HG03103 (cell line): ENCODE data around the gene CHN2.

Experiments
- ATAC-seq: cut with Tn5 transposase; IDR thresholded peaks from one replicate; pipeline ENCODE4 v1.9.1; 2021; ENCODE audit warnings: low read depth; ENCODE audit not compliant: unreplicated experiment

CHN2 gene

DNA sequence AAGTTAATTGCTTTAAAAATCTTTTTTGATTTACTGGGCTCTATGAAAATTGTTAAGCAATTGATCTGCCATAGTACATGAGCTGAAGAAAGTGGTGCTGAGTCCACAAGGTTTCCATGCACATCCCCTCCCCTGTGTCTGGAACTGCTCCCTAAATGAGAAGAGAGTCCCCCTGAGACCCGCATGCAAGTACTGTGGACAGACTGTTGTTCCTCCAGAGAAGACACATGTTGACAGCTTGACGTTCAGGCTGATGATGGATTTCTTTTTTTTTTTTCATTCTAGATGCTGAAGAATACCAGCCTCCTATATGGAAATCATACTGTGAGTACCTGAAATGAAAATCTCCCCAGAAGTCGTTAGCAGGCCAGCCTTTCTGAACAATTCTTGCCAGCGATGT, 159.8 kb downstream of the CHN2 start:
- no peak for ATAC-seq

- ATAC-seq = no peak
These were observed 160.8 kb downstream of the CHN2 start for GRCh38 chr7:29355388-29355787.

GRCh38 chr7:29356631-29357030, 162.1 kb downstream of the CHN2 start:
- no peak for ATAC-seq

- ATAC-seq = no peak
These were observed 165.0 kb downstream of the CHN2 start for GRCh38 chr7:29359482-29360093.

DNA sequence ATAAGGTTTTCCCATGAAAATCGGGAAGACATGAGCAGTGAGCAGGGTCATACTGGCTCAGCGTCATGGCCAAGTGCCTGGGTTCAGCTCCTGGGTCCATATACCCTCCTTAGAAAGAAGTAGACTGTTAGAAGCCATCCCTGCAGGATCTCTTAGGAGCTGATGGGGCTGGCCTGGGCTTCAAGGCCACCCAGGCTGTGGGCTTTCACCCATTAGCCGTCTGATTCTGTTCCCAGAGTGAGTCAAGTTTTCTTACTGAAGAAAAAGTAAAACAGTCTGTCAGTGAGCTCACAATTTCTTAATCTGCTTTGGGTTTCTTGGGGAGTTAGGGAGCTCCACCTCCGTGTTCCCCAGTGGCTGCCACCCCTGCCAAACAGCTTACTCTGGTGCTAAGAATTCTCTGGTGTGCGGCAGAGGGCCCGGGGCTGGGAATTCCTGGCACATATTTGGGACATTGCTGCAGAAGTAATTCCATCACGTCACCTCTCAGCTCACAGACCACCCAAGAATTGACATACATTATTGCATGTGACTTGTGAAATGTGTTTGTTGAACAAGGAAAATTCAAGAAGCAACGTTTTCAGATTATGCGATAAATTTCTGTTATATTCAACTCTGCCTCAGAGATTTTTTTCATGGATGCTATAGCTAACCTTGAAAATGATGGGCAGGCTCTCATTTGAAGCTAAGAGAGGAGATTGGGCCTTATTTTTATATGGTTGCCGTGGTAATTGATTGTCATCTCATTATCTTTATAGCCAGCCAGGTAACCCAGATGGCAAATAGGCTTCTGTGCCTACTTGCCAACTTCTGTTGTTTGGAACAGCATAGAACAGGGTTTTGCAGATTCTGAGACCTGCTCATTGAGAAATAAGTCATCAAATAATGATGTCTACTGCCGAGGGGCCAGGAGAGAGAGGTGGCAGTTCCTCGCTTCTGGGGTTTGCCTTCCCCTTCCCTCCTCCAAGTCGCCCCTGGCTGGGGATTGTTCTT, 166.4 kb downstream of the CHN2 start:
- ATAC-seq = no peak

DNA sequence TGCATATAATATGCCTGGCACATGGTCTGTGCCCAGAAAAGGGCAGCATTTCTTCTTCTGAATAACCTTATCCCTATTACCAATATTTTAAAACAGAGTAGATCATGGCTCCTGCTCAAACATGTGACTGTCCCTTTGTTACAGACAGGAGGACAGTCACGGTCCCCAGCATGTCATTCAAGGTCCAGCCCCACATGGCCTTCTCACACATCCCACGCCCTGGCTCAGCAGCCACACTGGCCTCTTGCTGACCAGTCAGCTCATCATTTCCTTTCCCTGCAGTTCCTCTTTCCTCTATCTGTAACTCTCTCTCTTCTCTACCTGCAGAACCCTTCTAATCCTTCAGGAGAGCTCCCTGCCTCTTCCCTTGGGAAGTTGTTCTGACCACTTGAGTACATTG, 167.8 kb downstream of the CHN2 start:
- no peak for ATAC-seq

DNA sequence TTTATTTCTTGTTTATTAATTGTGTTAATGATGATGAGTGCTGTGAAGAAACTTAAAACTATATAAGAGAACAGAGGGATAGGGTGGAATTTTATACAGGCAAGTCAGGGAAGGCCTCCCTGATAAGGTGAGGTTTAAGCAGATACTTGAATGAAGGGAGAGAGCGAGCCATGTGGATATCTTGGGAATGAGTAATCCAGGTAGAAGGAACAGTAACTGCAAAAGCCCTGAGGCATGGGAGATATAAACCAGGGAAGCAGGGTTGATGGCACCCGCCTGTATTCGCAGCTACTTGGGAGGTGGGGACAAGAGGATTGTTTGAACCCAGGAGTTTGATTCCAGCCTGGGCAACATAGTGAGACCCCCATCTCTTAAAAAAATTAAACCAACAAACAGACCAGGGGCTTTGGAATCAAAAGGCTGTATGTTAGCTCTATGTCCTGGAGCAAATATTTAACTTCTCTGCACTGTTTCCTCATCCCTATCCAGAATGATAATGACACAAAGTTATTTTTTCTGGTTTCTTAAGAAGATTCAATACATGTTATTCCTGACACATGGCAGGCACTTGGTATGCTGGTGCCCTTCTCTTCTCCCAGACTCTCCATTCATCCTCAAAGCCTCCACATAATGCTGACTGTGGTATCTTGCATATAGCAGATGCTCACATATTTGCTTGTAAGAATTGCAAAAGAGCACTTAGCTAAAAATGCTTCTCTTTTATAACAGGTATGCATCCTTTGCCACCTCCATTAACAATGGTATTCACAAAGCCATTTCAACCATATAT, 169.3 kb downstream of the CHN2 start:
- ATAC-seq = no peak

GRCh38 chr7:29364661-29365060, 170.1 kb downstream of the CHN2 start:
- ATAC-seq = no peak

- ATAC-seq = no peak
These were observed 170.8 kb downstream of the CHN2 start for GRCh38 chr7:29365423-29365822.

- no peak for ATAC-seq
These were observed 173.2 kb downstream of the CHN2 start for GRCh38 chr7:29367784-29368183.

GRCh38 chr7:29369909-29370488, 175.4 kb downstream of the CHN2 start:
- no peak for ATAC-seq

GRCh38 chr7:29370531-29371314, 176.1 kb downstream of the CHN2 start:
- no peak for ATAC-seq

- no peak for ATAC-seq
These were observed 176.9 kb downstream of the CHN2 start for GRCh38 chr7:29371472-29371871.

GRCh38 chr7:29372351-29373090, 177.9 kb downstream of the CHN2 start:
- no peak for ATAC-seq

GRCh38 chr7:29375641-29376562, 181.3 kb downstream of the CHN2 start:
- no peak for ATAC-seq

DNA sequence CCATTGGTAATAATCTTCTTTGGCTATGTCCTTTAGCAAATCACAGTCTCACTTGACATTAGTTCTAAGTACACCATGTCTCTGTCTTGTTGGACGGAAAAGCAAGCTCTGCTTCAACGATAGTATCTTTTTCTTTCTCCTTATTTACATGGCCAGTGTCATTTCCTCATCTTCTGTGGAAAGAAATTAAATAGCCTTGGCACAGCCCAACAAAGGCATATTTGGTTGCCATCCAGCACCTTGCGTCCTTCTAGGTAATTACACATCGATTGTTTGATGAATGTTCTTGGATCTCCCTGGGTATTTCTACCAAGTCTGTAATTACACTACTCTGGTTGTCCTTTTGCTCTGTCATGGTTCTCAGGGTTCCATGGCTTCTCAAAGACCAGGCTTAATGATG, 183.1 kb downstream of the CHN2 start:
- no peak for ATAC-seq

DNA sequence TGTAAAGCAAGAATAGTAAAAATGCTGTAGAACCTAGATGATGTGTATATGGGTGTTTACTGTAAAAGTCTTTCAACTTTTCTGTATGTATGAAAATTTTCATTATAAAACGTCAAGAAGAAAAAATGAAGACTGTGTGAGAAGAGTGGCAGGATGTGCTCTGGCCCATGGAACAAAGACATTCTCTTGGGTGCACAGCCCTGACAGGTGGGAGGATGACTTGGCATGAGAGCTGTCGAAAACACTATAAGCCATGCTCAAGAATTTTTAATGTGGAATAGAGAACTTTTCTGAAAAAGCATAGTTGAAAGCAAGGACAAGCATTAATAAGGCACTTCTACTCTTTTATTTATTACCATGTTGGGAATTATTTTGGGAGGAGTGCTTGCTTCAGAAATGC, 185.0 kb downstream of the CHN2 start:
- ATAC-seq = no peak
